Measurements from ENCODE around the gene SYNGAP1.

DNA sequence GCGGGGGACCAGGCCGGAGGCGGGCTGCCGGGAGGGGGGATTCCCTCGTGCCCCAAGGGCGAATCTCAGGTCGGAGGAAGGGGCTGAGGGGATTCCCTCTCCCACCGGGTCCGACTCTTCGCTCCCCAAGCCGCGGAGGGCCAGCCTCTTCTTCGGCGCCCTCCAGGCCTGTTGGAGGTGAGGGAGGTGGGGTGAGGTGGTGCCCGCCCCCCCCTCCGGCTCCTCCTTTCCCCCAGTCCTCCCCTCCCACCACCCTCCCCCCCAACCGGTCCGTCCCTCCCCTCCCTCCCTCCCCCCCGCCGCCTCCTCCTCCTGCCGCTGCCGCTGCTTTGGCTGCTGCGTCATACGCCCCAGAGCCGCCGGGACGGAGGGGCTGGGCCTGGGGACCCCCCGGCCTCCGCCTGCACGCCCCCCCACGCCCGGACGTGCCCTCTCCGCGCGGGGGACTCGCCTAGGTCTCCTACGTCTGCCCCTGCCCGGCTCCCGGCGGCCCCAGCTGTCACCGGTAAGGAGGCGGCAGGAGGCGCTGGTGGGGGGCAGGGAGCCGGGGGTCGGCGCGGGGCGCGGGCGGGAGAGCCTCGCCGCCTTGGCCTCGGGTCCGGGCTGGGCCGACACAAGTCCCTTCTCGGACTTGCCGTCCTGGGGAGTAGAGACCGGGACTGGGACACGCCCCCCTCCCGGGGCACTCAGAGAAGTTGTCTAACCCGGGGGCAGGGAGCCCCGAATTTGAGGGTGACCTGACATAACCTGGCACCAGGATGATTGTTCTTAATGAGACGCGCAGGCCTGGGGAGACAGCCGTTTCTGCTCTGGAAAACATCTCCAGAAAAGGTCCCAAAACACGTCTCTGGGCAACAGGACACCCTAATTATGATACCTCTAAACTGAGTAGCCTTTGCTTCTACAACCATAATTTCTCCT lies 8.9 kb upstream of the SYNGAP1 start, which contains the start of gene PHF1:
- no peak for TF ChIP-seq EP300 (IDR thresholded peaks at IDR 0.05; ENCODE audit: low read depth)
- peak in 2 of 3 donors; percentile 59 to 65 for TF ChIP-seq POLR2AphosphoS5 (IDR thresholded peaks at IDR 0.05)
- TF ChIP-seq, protein P1, sequence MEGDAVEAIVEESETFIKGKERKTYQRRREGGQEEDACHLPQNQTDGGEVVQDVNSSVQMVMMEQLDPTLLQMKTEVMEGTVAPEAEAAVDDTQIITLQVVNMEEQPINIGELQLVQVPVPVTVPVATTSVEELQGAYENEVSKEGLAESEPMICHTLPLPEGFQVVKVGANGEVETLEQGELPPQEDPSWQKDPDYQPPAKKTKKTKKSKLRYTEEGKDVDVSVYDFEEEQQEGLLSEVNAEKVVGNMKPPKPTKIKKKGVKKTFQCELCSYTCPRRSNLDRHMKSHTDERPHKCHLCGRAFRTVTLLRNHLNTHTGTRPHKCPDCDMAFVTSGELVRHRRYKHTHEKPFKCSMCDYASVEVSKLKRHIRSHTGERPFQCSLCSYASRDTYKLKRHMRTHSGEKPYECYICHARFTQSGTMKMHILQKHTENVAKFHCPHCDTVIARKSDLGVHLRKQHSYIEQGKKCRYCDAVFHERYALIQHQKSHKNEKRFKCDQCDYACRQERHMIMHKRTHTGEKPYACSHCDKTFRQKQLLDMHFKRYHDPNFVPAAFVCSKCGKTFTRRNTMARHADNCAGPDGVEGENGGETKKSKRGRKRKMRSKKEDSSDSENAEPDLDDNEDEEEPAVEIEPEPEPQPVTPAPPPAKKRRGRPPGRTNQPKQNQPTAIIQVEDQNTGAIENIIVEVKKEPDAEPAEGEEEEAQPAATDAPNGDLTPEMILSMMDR (IDR thresholded peaks at IDR 0.05), result peak in 1 of 5 experiments; percentile 12
- peak; percentile 60 for TF ChIP-seq POLR2A (IDR thresholded peaks at IDR 0.05)
